Erythroblast (primary cell): Measurements from ENCODE around the gene SCD5.

ENCODE experiments used
- GATA1 ChIP-seq: IDR thresholded peaks from 2 replicates; pipeline ENCODE4 v1.6.1; 2011; ENCODE audit warnings: low read depth, mild to moderate bottlenecking, control low read depth, low read length, moderate library complexity
- POLR2A ChIP-seq: IDR thresholded peaks from 2 replicates; pipeline ENCODE4 v1.6.1; 2011; ENCODE audit warnings: mild to moderate bottlenecking, low read length

- TF ChIP-seq POLR2A (no peak), GATA1 (no peak)
Observed at GRCh38 chr4:82626251-82626868, 172.2 kb downstream of the SCD5 start.
